IPS-NIHi7 (cell line): ENCODE measurements around the gene PANX2.
"Not testable (repeated sequence)": the region's sequence is repeated elsewhere in the genome, so short reads cannot be mapped to it uniquely, and the experiment has no call there.

Experiments used
- DNase-seq: peaks from one replicate; pipeline ENCODE4 v3.0.0; 2012; ENCODE audit warnings: mixed read lengths; ENCODE audit errors: extremely low spot score

The PANX2 gene

DNA sequence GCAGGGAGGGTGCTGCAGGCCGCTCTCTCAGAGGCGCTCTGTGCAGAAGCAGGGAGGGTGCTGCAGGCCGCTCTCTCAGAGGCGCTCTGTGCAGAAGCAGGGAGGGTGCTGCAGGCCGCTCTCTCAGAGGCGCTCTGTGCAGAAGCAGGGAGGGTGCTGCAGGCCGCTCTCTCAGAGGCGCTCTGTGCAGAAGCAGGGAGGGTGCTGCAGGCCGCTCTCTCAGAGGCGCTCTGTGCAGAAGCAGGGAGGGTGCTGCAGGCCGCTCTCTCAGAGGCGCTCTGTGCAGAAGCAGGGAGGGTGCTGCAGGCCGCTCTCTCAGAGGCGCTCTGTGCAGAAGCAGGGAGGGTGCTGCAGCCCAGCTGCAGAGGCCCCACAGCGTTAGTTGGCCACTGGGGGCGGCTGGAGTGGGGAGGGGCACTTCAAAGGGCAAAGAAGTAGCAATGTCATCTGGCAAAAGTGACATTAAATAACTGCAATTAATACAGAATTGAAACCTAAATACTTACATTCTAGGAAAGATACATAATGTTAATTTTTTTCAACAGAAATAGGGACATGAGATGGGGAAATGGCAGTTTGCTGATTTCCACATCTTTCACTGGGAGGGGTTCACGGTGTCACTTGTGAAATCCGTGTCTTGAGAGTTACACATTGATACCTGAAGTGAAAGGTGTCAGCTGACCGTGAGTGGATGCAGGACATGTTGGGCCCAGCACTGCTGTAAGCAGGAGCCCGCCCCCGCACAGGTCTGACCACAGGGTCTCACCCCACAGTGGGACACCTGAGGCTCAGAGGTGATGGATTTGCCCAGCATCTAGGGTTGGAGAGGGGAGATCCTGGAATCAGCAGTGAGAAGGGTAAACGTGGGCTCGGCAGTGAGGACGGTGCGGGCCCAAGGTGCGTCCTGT, 23.0 kb upstream of the PANX2 start:
- not testable (repeated sequence) for DNase-seq

DNA sequence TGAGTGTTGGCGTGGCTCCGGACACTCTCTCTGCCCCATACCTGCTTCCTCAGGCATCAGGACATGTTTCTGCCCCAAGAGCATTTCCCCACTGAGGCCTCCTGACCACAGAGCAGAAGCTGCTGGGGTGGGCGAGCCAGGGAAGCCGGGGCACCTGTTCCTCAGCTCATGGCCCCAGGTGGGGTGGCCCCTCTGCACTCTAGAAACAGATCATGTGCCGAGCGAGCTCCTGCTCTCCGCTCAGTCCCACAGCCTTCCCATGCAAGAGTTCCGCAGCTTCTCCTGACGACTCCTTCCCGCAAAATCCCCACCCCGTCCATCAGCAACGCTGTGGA, 22.4 kb upstream of the PANX2 start:
- DNase-seq: no peak

DNA sequence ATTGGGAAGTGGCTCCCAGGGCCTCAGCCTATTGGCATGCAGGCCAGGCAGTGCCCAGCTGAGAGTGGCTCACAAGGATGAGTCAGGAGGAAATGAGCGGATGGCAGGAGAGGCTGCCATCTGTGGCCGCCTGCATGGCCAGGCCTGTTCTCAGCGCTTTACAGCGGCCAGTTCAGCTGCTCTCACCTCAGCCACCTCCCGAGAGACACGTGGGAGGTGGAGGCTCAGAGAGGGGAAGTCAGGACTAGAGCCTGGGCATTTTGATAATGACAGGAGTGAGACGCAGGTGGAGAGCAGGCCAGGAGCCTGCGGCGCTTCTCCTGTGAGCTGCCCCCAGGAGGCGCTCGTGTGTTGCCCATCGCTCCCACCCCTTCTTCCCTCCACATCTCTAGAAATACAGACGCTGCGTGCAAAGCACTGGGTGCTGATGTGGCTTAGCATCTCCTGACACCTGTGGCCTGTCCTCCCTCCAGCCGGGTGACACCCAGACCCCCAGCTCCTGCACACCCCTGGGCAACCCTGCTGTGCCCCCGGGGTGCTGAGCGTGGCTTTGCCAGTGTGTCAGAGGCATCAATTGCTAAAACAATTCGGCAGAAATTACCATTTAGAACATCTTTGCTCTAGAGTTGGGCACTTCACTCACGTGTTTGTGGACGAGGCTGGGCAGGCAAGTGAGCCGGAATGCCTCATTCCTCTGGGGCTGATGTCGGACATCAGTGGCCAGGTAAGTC, 21.4 kb upstream of the PANX2 start:
- peak; percentile 92 for DNase-seq

DNA sequence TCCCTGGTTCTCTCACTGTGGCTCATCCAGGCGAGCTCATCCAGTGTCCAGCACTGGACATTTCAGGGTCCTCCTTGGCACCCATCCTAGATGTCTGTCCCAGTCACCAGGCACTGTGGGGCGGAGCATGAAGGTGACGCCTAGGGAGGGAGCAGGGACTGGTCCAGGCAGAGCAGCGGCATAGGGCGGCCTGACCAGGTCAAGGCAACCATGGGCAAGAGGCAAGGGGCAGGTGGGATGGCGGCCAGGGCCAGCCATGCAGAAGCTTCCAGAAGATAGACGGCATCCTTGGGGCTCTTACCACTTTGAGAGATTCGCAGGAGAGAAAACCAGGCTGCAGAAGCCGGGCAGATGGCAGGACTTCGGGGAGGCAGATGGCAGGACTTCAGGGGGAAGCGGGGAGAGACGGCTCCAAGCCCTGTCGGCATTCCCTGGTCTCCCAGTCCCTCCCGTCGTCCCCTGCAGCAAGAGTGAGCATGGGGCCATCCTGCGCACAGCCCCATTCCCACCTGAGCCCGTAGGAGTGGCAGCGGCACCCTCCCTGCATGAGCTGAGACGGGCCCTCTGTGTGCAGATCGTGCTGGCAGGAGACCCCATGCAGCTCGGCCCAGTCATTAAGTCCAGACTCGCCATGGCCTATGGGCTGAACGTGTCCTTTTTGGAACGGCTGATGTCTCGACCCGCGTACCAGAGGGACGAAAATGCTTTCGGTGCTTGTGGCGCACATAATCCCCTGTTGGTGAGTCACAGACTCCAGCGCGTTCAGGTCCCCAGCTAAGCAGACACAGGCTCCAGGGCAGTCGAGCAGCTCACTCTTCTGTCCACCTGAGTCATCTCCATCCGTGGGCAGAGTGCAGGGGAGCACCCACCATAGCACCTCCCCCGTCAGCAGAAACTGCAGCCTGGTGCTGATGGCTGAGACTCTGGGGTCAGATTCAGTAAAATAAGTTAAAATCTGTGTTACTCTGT, 20.1 kb upstream of the PANX2 start:
- no peak for DNase-seq

DNA sequence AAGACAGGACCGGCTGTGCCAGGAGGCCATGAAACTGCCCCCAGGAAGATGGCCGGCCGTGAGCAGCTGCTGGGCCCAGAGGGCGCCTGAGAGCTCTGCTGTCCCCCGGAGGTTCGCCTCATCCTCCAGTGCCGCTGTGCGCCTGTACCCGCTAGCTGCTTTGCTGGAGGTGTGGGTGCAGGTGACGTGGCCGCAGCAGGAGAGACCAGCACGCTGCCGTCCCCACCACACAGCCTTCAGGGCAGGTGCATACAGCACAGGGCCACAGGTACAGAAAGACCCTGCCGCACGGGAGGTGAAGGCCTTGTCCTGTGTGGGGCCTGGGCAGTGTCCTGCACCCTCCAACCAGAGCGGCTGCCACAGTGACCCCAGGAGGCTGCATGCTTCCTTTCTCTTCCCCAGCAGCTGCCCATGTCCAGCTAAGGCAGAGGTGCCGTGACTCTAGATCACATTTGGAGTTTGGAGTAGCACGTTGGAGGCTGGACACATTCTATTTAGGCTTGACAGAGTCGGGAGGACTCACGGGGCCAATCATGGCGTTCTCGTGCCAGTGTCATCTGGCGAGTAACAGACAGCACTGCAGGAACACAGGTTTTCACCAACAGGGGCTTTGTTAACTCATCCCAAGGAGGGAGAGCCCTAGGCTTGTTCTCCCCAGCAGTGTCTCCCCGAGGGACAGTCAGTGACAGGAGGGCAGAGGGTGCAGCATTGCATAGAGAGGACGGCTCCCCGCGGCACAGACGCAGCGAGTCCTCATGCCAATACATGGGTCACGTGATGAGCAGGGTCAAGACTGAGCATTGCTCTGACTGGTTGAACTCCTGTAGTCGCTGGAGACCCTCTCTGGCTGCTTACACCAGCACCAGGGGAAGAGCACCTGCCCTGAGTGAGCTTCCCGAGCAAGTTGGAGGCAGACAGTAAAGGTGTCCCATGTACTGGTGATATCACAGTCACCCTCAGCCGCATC, 18.7 kb upstream of the PANX2 start:
- peak; percentile 57 for DNase-seq

DNA sequence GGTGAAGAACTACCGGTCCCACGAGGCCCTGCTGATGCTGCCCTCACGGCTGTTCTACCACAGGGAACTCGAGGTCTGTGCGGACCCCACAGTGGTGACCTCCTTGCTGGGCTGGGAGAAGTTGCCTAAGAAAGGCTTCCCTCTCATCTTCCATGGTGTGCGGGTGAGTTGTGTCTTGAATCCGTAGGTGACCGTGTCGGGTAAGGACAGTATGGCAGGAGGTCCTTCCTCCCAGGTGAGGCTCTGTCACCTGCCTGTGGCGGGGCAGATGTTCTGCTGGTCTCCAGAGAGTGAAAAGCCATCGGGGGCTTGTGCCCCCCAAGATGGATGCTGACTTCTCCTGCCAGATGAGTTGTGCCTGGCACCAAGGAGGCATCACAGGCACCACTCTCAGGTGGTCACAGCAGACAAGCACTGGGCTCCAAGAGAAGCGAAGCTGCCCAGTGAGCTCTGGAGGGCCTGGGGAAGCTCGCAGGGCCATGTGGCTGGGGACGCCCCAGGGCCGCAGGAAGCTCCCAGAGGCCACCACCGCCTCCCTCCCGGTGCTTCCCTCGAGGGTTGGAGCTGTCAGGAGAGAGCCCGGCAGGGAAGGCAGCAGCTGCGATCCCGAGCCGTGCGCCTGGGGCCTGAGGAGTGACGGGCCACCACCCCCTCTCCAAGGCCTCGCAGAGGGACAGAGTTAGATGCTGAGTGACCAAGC, 17.3 kb upstream of the PANX2 start:
- no peak for DNase-seq

DNA sequence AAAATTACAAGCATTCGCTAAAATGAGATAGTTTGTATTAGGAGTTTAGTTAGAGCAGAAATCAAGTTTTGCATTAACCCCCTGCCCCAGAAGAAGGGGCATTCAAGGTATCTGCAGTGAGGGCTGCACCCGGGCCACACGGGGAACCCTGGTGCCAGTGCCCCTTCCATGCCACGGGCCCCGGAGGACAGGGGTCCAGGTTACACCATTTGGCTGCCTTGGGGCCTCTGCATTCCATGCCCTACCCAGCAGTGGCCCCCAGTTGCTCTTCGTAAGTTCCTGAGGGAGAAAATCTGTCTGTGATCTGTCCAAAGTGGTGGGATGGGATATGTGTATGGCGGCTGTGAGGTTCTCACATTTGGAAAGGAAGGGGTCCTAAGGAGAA, 16.8 kb upstream of the PANX2 start:
- DNase-seq: no peak

DNA sequence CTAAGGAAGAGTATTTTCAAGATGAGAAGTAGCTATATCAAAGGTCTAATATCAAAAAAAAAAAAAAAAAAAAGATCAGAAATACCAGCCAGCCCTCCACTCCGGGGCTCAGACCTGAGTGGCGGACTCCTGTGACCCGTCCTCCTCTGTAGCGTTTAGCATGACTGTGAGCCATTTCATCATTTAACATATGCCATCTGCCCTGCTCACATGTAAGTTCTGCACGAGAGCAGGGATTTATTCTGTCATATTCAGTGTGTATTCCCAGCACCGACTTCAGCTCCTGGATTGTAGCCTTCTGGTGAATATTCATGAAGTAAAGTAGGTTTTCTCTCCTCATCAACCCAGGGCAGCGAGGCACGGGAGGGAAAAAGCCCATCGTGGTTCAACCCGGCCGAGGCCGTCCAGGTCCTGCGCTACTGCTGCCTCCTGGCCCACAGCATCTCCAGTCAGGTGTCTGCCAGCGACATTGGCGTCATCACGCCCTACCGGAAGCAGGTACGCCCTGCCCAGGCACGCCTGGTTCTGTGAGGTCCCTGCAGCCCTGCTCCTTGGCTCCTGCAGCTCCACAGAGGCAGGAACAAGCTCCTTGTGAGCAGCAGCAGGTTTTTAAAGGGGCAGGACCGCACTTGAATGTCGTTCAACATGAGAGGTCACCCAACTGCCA, 12.7 kb upstream of the PANX2 start:
- DNase-seq: no peak

DNA sequence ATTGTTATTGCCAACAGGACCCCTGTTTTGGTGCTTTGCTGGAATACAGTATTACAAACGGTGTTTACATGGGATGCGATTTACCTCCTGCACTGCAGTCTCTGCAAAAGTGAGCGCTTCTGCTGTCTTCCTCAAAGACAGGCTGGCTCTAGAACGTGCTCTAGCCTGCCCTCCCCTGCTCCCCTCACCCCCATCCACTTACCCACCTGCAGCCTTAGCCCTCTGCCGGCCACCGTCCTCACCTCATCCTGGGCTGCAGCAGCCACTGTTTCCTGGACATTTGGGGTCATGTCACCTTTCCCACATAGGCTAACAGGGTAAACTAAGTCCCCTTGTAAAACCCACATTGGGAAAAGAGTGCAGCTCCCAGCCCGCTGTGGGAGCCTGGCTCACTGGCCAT, 9.6 kb upstream of the PANX2 start:
- no peak for DNase-seq

DNA sequence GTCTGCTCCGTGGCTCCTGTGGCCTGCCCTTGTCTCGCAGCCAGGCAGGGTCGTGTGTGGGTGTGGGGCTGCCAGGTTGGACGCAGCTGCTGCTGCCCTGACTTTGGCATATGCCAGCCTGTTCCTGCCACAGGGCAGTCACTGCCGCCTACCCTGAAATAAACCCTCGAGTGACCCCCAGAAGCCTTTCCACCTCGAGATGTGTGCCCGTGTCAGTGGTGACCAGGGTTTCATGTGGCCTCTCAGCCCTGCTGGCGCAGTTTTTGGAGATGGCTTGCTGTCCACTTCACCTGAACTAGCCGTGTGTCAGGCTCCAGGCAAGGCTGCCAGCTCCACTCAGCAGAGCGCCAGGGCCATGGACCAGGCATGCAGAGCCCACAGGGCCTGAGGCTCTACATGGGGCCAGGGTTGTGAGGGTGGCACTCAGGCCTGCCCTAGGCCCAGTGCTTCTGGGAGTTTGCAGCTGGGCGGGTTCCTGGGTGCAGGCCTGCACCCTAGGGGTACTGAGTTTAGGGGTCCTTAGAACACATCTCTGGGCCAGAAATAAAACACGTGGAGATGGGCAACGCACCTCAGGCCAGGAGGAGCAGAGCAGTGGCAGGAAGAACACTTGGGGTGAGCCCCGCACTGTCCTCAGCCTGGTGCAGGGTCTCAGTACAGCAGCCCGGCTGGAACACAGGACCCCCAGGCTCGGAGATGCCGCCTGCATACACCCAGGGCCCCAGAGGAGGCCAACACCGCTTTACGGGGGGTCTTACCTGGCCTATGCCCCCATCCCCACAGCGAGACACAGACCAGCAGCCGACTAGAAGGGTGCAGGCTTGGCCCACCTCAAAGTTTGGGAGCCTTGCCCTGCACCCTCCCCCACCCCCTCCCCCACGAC, 8.8 kb upstream of the PANX2 start:
- no peak for DNase-seq

DNA sequence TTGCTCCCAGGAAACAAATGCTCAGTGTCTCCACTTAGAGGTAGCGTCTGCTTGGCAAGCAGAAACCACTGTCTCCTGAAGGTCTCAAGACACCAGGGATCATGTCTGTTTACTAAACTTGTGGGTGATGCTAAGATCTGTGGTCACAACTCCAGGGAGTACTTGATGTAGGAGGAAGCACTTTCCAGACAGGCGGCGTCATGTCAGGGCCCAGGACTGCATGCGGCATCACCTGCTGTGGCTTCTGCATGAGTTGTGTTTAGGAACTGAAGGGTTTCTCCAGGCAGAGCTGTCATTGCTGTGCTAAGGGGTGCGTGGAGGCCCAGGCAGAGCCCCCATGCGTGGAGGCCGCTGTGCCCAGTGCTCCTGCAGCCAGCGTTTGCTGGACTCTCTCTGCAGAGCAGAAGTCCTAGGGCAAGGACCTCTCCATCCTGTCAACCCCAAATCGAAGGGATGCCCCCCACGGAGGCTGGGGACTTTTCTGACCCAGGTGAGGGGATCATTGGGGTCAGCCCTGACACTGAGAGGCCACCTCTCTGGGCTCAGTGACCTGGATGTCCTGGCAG, 8.1 kb upstream of the PANX2 start:
- DNase-seq: no peak

DNA sequence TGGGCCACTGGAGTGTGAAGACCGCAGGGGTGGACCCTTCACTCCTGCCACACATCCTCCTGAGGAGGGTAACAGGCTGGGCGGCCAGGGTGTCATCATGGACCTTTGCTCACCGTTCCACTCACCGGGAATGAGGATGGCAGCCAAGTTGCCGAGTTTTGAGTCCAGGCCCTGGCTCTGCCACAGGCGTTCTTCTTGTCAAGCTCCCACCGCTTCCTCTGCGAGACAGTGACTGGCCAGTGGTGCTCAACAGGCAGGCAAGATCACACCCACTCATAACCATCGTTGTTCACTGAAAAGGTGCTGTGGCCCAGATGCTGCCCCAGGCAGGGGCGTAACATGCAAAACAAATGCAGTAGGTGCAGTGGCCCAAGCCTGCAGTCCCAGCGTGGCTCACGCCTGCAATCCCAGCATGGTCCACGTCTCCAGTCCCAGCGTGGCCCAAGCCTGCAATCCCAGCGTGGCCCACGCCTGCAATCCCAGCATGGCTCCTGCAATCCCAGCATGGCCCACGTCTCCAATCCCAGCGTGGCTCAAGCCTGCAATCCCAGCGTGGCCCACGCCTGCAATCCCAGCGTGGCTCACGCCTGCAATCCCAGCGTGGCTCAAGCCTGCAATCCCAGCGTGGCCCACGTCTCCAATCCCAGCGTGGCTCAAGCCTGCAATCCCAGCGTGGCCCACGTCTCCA, 5.0 kb upstream of the PANX2 start:
- no peak for DNase-seq

DNA sequence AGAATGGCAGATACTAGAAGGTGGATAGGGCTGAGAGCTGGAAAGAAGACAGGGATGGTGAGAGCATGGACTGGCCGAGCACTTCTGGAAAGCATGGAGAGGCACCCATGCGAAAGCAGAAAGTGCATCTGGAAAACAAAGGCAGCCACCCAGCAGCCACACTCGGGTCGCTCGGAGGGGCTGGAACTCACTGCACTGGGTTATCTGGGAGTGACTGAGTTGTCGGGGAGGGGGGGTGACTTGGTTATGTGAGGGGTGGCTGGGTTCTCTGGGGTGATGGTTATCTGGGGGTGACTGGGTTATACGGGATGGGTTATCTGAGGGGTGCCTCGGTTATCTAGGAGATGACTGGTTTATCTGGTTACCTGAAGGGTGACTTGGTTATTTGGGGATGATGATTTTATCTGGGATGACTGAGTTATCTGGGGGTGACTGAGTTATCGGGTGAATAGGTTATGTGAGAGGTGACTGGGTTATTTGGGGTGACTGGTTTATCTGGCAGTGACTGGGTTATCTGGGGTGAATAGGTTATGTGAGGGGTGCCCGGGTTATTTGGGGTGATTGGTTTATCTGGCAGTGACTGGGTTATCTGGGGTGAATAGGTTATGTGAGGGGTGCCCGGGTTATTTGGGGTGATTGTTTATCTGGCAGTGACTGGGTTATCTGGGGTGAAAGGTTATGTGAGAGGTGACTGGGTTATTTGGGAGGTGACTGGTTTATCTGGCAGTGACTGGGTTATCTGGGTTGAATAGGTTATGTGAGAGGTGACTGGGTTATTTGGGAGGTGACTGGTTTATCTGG, 2.6 kb upstream of the PANX2 start:
- no peak for DNase-seq

DNA sequence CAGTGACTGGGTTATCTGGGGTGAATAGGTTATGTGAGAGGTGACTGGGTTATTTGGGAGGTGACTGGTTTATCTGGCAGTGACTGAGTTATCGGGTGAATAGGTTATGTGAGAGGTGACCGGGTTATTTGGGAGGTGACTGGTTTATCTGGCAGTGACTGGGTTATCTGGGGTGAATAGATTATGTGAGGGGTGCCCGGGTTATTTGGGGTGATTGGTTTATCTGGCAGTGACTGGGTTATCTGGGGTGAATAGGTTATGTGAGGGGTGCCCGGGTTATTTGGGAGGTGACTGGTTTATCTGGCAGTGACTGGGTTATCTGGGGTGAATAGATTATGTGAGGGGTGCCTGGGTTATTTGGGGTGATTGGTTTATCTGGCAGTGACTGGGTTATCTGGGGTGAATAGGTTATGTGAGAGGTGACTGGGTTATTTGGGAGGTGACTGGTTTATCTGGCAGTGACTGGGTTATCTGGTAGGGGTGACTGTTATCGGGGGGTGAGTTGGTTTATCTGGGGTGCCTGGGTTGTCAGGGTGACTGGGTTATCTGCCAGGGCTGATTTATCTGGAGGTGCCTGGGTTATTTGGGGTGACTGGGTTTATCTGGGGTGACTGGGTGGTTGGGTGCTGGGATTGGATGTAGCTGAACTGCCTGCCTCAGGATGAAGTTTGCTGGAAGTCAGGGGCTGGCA, 1.9 kb upstream of the PANX2 start:
- DNase-seq: not testable (repeated sequence)

DNA sequence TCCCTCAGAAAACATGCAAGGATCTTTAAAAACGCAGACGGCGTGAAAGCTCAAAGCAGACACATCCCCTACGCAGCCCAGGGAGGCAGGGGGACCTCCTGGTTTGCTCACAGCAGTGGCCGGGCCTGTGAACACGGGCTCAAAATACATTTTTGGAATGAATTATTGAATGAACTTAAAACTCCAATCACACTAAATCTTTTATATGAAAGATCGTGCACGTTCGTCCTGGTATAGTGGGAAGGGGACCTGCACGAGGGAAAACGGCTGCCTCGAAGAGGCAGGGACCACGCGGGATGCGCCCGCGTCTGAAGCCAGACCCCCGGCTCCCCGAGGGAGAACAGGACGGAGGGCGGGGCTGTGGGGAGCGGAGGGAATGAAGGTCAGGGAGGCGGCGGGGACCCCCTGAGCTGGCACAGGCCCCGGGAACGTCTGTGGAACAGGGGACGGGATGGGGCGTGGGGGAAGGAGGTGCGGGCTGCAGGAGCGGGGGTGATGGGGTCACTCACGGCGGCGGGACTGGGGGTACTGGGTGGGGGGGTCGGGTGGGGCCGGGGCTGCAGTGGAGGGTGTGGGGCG, 1.3 kb upstream of the PANX2 start:
- no peak for DNase-seq

DNA sequence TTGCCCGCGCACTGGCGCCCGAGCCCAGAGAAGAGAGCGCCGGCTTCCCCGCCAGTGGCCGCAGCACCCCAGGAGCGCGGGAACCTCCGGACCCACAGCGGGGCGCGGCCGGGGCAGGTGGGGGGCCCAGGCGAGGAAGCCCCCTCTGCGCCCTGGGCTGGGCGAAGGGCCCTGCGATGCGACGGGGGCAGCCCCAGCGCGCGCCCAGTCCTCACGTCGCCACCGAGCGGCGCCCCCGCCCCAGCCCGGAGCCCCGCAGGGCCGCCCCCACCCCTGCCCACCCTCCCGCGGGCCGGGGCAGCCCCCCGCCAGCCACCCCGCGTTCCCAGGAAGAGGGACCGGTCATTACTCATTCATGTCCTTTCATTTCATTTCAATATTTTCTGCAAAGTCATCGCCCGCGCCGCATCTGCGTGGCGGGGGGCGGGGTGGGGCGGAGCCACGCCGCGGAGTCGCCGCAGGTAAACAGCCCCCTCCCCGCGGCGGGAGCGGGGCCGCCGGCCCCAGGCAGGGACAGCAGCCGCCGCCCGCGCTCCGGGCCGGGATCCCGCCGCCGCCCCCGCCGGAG, 673 bp upstream of the PANX2 start:
- peak; percentile 67 for DNase-seq
